A549 (cell line): ENCODE measurements around the gene PPME1. TPM values are rescaled to one million over a fixed set of nuclear protein-coding genes. Genes with fewer than 3 reads are reported as not detected.

Experiments
- ATAC-seq, 2 experiments: fragments of 200-7000 bp in 1 of 2; fragments of >200 bp in 1 of 2; cut with Nextera tagmentation in 1 of 2; cut with Tn5 transposase in 1 of 2; 3 replicates each; pipeline versions ENCODE4 v1.8.0 to v1.9.1; 2018 to 2020; ENCODE audit warnings: mild to moderate bottlenecking in 1 of 2, moderate library complexity in 1 of 2
- CTCF ChIA-PET: fragments of 300-600 bp; sonication (Branson Sonifier 250); formaldehyde crosslinking; extraction: SDS; loops from one replicate; lab custom pipeline; 2021; ENCODE audit warnings: antibody characterized with exemption, inconsistent platforms; lab: Yijun Ruan, JAX
- POLR2A ChIA-PET: fragments of 350-600 bp; formaldehyde crosslinking; extraction: SDS; loops from one replicate; lab custom pipeline; 2021; ENCODE audit warnings: antibody characterized with exemption, inconsistent platforms; lab: Yijun Ruan, JAX
- DNase-seq, 2 experiments: peaks; one replicate each; pipeline versions ENCODE4 v3.0.0 to v3.0.0-alpha.2; 2011 to 2016; ENCODE audit warnings: low read depth in 1 of 2, low spot score in 1 of 2
- FAIRE-seq: peaks from 2 replicates; lab custom pipeline; 2011; peaks lifted over from hg19 to GRCh38; lab: Jason Lieb, UNC
- H3K27ac ChIP-seq, 2 experiments: fragments of >200 bp; sonication (Bioruptor Twin); formaldehyde crosslinking; 3 replicates each; pipeline ENCODE4 v1.5.1; 2016 to 2017
- H3K4me1 ChIP-seq: fragments of >200 bp; sonication (Bioruptor Twin); formaldehyde crosslinking; 3 replicates; pipeline ENCODE4 v1.6.1; 2016
- H3K4me2 ChIP-seq: fragments of >200 bp; sonication (Bioruptor Twin); formaldehyde crosslinking; 3 replicates; pipeline ENCODE4 v1.6.1; 2016
- H3K4me3 ChIP-seq: fragments of >200 bp; sonication (Bioruptor Twin); formaldehyde crosslinking; 3 replicates; pipeline ENCODE4 v1.5.1; 2016
- H3K9me3 ChIP-seq: fragments of >200 bp; sonication (Bioruptor Twin); formaldehyde crosslinking; 3 replicates; pipeline ENCODE4 v1.6.1; 2016
- CBX8 ChIP-seq: fragments of 200-600 bp; sonication (generic); IDR thresholded peaks from 2 replicates; pipeline ENCODE4 v1.6.1; 2016
- CEBPB ChIP-seq, 2 experiments: fragments of >200 bp in 1 of 2; sonication (Bioruptor Twin) in 1 of 2; formaldehyde crosslinking in 1 of 2; IDR thresholded peaks; 2 replicates each; pipeline ENCODE4 v1.6.1; 2012 to 2016
- CHD2 ChIP-seq: fragments of 150-350 bp; IDR thresholded peaks from 2 replicates; pipeline ENCODE4 v1.6.1; 2014; ENCODE audit warnings: low read length; ENCODE audit not compliant: partially characterized antibody
- CHD4 ChIP-seq: fragments of 200-600 bp; sonication (generic); IDR thresholded peaks from 2 replicates; pipeline ENCODE4 v1.6.1; 2016; ENCODE audit warnings: antibody characterized with exemption, mild to moderate bottlenecking, borderline replicate concordance
- EHF ChIP-seq: fragments of 250-450 bp; sonication (Bioruptor Pico); IDR thresholded peaks from 2 replicates; pipeline ENCODE4 v1.5.0; 2020; ENCODE audit warnings: mild to moderate bottlenecking
- EHMT2 ChIP-seq: fragments of 200-600 bp; sonication (generic); IDR thresholded peaks from 2 replicates; pipeline ENCODE4 v1.6.1; 2016; ENCODE audit warnings: antibody characterized with exemption, low read depth, mild to moderate bottlenecking, moderate library complexity
- EP300 ChIP-seq, 2 experiments: fragments of >200 bp; sonication (Bioruptor Twin); formaldehyde crosslinking; IDR thresholded peaks; 2 replicates in 1 of 2; 3 replicates in 1 of 2; pipeline ENCODE4 v1.6.1; 2016 to 2017
- ESRRA ChIP-seq: fragments of 150-350 bp; IDR thresholded peaks from 2 replicates; pipeline ENCODE4 v1.6.1; 2014; ENCODE audit warnings: mild to moderate bottlenecking, low read length, borderline replicate concordance
- HDAC2 ChIP-seq: fragments of 200-600 bp; sonication (generic); IDR thresholded peaks from 2 replicates; pipeline ENCODE4 v1.6.1; 2016
- HEYL ChIP-seq: fragments of 250-450 bp; sonication (Bioruptor Pico); IDR thresholded peaks from 2 replicates; pipeline ENCODE4 v1.8.0; 2021; ENCODE audit warnings: mild to moderate bottlenecking, moderate library complexity
- JUNB ChIP-seq: fragments of >200 bp; sonication (Bioruptor Twin); formaldehyde crosslinking; IDR thresholded peaks from 2 replicates; pipeline ENCODE4 v1.6.1; 2016
- MAFK ChIP-seq: fragments of 450-650 bp; IDR thresholded peaks from 2 replicates; pipeline ENCODE4 v1.6.1; 2014; ENCODE audit not compliant: partially characterized antibody
- MAZ ChIP-seq: fragments of 150-350 bp; IDR thresholded peaks from 2 replicates; pipeline ENCODE4 v1.6.1; 2014; ENCODE audit warnings: antibody characterized with exemption, low read depth, low read length, borderline replicate concordance
- MYC ChIP-seq: IDR thresholded peaks from 2 replicates; pipeline ENCODE4 v1.6.1; 2012; ENCODE audit warnings: mild to moderate bottlenecking, inconsistent platforms, low read length, improper control_type of control experiment, borderline replicate concordance
- NR3C1 ChIP-seq: fragments of >200 bp; sonication (Bioruptor Twin); formaldehyde crosslinking; IDR thresholded peaks from 3 replicates; pipeline ENCODE4 v1.6.1; 2017
- PHF8 ChIP-seq: fragments of 200-600 bp; sonication (generic); IDR thresholded peaks from 2 replicates; pipeline ENCODE4 v1.6.1; 2016; ENCODE audit warnings: low read depth, mild to moderate bottlenecking, antibody characterized with exemption, moderate library complexity, borderline replicate concordance
- POLR2A ChIP-seq: IDR thresholded peaks from 2 replicates; pipeline ENCODE4 v1.6.1; 2012; ENCODE audit warnings: mild to moderate bottlenecking, low read length
- RCOR1 ChIP-seq: fragments of 150-350 bp; IDR thresholded peaks from 2 replicates; pipeline ENCODE4 v1.6.1; 2014; ENCODE audit warnings: antibody characterized with exemption, low read length, low read depth
- RFX5 ChIP-seq: fragments of 450-650 bp; IDR thresholded peaks from 2 replicates; pipeline ENCODE4 v1.7.1; 2014; ENCODE audit warnings: antibody characterized with exemption, mild to moderate bottlenecking, moderate library complexity
- RNF2 ChIP-seq: fragments of 200-600 bp; sonication (generic); IDR thresholded peaks from 2 replicates; pipeline ENCODE4 v1.6.1; 2016; ENCODE audit warnings: low read depth, mild to moderate bottlenecking, antibody characterized with exemption, moderate library complexity, borderline replicate concordance
- SMC3 ChIP-seq: fragments of >200 bp; sonication (Bioruptor Twin); formaldehyde crosslinking; IDR thresholded peaks from 3 replicates; pipeline ENCODE4 v1.6.1; 2018; ENCODE audit warnings: inconsistent platforms
- SREBF2 ChIP-seq: fragments of 450-650 bp; IDR thresholded peaks from 2 replicates; pipeline ENCODE4 v1.6.1; 2014; ENCODE audit warnings: mild to moderate bottlenecking, moderate library complexity
- TP53 ChIP-seq: fragments of 250-450 bp; sonication (Bioruptor Pico); IDR thresholded peaks from 2 replicates; pipeline ENCODE4 v1.5.0; 2021; ENCODE audit warnings: mild to moderate bottlenecking, moderate library complexity
- ZFP36 ChIP-seq: fragments of 450-650 bp; IDR thresholded peaks from 2 replicates; pipeline ENCODE4 v1.6.1; 2014; ENCODE audit warnings: borderline replicate concordance; ENCODE audit not compliant: partially characterized antibody
- ZNF302 ChIP-seq: fragments of 250-450 bp; sonication (Bioruptor Pico); IDR thresholded peaks from 2 replicates; pipeline ENCODE4 v1.9.0; 2021; ENCODE audit warnings: inconsistent platforms, mild to moderate bottlenecking, moderate library complexity
- ZSCAN20 ChIP-seq: fragments of 250-450 bp; sonication (Bioruptor Pico); IDR thresholded peaks from 2 replicates; pipeline ENCODE4 v1.8.0; 2022; ENCODE audit warnings: mild to moderate bottlenecking, moderate library complexity
- WGBS: methylation state at CpG from one replicate; pipeline ENCODE4 v1.1.6; 2017; ENCODE audit errors: missing lambda C conversion rate; 5-methylcytosine and 5-hydroxymethylcytosine counted together
- polyA plus RNA-seq, 4 experiments: library from polyadenylated mRNA; depleted of rRNA in 3 of 4; stranded (reverse); fragments of >200 nt; fragmentation: RNase III in 1 of 4; extraction: RNeasy Plus Mini Kit Qiagen cat#74134 plus additional on column Dnase treatment in 1 of 4; gene quantifications; 2 replicates in 3 of 4; 3 replicates in 1 of 4; pipeline ENCODE4 v1.2.3, GENCODE V29; 2011 to 2017
- TF ChIP-seq, protein P1 (sequence below): fragments of 250-450 bp; sonication (Bioruptor Pico); IDR thresholded peaks from 2 replicates; pipeline ENCODE4 v1.5.0; 2021; ENCODE audit warnings: mild to moderate bottlenecking, moderate library complexity, borderline replicate concordance
- TF ChIP-seq, protein P2 (sequence below): fragments of >200 bp; sonication (Bioruptor Twin); formaldehyde crosslinking; IDR thresholded peaks from 3 replicates; pipeline ENCODE4 v1.5.1; 2016
- TF ChIP-seq, protein P3 (sequence below): IDR thresholded peaks from 2 replicates; pipeline ENCODE4 v1.6.1; 2012; ENCODE audit warnings: low read depth, borderline replicate concordance
- TF ChIP-seq, protein P4 (sequence below): fragments of 450-650 bp; IDR thresholded peaks from 2 replicates; pipeline ENCODE4 v1.6.1; 2014; ENCODE audit warnings: antibody characterized with exemption
- TF ChIP-seq, protein P5 (sequence below): fragments of 250-450 bp; sonication (Bioruptor Pico); IDR thresholded peaks from 2 replicates; pipeline ENCODE4 v1.5.0; 2020; ENCODE audit warnings: low read depth, mild to moderate bottlenecking, moderate library complexity

Gene PPME1
- polyA plus RNA-seq, 2 of the 4 experiments (the other 2 are of a cell fraction) = 82.6 to 89.8 TPM

DNA sequence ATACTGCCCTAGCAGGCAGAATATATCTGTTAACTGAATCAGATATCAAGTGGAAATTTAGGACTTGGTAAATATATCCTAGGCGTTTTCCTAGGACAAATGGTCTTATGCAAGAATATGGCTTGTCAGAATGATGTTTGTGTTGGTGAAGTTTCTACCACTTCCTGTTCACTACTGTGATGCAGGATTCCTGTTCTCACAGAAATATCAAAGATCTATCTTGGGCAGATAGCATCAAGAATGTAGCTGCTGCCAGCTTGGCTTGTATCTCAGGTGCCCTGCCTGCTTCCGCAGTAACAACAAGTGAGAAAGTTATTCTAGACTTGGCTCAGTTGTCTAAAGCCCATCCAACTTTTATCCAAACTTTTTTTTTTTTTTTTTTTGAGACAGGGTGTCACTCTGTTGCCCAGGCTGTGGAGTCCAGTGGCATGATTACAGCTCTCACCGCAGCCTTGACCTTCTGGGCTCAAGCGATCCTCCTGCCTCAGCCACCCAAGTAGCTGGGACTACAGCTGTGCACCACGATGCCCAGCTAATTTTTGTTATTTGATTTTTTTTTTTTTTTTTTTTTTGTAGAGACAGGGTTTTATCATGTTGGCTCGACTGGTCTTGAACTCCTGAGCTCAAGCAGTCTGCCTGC lies 61.3 kb downstream of the PPME1 start:
- no peak overlapping the region for H3K4me2 ChIP-seq
- H3K4me1 ChIP-seq = no peaks in the 10 kb centered on the region
- H3K4me3 ChIP-seq = no peak overlapping the region
- CTCF ChIA-PET = interaction anchor here (0.6 to 1.1 kb wide), 3 partner anchors 13 to 401 kb away, joined by 3 to 4 read pairs (median 3); no protein-coding TSS in a partner anchor
- TF ChIP-seq SMC3 (no peak), CBX8 (no peak), PHF8 (no peak), ESRRA (no peak), MYC (no peak), NR3C1 (no peak), SREBF2 (no peak), RCOR1 (no peak), EP300 (IDR thresholded peaks at IDR 0.05) (no peak), TP53 (CRISPR knock-in tag) (no peak)
- TF ChIP-seq, protein P1, sequence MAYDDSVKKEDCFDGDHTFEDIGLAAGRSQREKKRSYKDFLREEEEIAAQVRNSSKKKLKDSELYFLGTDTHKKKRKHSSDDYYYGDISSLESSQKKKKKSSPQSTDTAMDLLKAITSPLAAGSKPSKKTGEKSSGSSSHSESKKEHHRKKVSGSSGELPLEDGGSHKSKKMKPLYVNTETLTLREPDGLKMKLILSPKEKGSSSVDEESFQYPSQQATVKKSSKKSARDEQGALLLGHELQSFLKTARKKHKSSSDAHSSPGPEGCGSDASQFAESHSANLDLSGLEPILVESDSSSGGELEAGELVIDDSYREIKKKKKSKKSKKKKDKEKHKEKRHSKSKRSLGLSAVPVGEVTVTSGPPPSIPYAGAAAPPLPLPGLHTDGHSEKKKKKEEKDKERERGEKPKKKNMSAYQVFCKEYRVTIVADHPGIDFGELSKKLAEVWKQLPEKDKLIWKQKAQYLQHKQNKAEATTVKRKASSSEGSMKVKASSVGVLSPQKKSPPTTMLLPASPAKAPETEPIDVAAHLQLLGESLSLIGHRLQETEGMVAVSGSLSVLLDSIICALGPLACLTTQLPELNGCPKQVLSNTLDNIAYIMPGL (CRISPR knock-in tag) = no peak
- TF ChIP-seq, protein P2, sequence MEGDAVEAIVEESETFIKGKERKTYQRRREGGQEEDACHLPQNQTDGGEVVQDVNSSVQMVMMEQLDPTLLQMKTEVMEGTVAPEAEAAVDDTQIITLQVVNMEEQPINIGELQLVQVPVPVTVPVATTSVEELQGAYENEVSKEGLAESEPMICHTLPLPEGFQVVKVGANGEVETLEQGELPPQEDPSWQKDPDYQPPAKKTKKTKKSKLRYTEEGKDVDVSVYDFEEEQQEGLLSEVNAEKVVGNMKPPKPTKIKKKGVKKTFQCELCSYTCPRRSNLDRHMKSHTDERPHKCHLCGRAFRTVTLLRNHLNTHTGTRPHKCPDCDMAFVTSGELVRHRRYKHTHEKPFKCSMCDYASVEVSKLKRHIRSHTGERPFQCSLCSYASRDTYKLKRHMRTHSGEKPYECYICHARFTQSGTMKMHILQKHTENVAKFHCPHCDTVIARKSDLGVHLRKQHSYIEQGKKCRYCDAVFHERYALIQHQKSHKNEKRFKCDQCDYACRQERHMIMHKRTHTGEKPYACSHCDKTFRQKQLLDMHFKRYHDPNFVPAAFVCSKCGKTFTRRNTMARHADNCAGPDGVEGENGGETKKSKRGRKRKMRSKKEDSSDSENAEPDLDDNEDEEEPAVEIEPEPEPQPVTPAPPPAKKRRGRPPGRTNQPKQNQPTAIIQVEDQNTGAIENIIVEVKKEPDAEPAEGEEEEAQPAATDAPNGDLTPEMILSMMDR = no peak
- DNase-seq (no peak), FAIRE-seq (no peak), ATAC-seq (no peak)
- POLR2A ChIA-PET = no interaction called here
- 84% methylated on average over 6 of the region's 6 CpGs for WGBS
- no peak overlapping the region for H3K27ac ChIP-seq
- H3K9me3 ChIP-seq = no peaks in the 10 kb centered on the region

DNA sequence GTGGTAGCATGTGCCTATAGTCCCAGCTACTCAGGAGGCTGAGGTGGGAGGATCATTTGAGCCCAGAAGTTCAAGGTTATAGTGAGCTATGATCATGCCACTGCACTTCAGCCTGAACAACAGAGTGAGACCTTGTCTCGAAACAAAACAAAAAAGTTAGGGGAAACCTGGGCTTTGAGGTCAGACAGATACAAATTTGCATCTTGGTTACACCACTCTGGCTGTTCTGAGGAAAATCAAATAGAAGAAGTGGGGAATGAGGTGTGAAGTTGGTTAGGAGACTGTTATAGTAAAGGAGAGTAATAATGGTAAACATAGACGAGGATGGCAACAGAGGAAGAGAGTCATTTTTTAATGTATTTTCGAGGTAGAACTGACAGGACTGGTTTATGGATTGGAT lies 62.6 kb downstream of the PPME1 start:
- H3K4me3 ChIP-seq = no peak overlapping the region
- ATAC-seq (no peak), FAIRE-seq (no peak)
- CTCF ChIA-PET = no interaction called here
- no peak for TF ChIP-seq MAZ
- TF ChIP-seq EHMT2 = no peak
- TF ChIP-seq ZSCAN20 (CRISPR knock-in tag) = no peak
- no peak for TF ChIP-seq CEBPB (IDR thresholded peaks at IDR 0.05)
- TF ChIP-seq, all 56 proteins: peak for 0
- no peak for DNase-seq
- no peak overlapping the region for H3K27ac ChIP-seq
- H3K4me2 ChIP-seq = no peak overlapping the region
- no peaks in the 10 kb centered on the region for H3K4me1 ChIP-seq
- WGBS = 91% methylated on average over 3 of the region's 3 CpGs
- no peaks in the 10 kb centered on the region for H3K9me3 ChIP-seq
- POLR2A ChIA-PET = no interaction called here

DNA sequence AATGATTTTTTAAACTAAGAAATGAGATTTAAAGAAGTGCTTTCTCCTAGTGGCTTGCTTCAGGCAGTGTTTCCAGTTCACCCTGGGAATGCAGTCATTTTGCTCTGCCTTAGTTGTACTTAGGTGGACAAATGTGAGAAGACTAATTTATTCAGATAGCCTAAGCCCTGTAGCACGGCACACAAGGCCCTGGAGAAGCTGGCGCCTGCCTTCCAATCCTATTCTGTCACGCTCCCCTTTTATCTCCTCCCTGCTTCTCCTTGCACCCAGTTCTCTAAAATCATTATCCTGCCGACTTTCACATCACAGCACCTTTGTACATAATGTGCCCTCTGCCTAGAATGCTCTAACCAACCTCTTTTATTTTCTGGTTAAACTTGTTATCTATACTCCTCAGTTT lies 64.0 kb downstream of the PPME1 start:
- ATAC-seq (no peak), FAIRE-seq (no peak), DNase-seq (no peak)
- WGBS = 93% methylated on average over 4 of the region's 4 CpGs
- Histone ChIP-seq H3K27ac (no peak overlapping the region), H3K4me3 (no peak overlapping the region), H3K9me3 (no peaks in the 10 kb centered on the region), H3K4me2 (no peak overlapping the region), H3K4me1 (no peaks in the 10 kb centered on the region)
- TF ChIP-seq RFX5 = no peak
- no peak for TF ChIP-seq HDAC2
- no peak for TF ChIP-seq MAFK
- no peak for TF ChIP-seq EHF (CRISPR knock-in tag)
- no peak for TF ChIP-seq CBX8
- TF ChIP-seq RNF2 = no peak
- TF ChIP-seq, protein P3, sequence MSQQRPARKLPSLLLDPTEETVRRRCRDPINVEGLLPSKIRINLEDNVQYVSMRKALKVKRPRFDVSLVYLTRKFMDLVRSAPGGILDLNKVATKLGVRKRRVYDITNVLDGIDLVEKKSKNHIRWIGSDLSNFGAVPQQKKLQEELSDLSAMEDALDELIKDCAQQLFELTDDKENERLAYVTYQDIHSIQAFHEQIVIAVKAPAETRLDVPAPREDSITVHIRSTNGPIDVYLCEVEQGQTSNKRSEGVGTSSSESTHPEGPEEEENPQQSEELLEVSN = no peak
- TF ChIP-seq ZNF302 (CRISPR knock-in tag) = no peak
- TF ChIP-seq HEYL (CRISPR knock-in tag) = no peak
- TF ChIP-seq CHD4 = no peak
- no peak for TF ChIP-seq POLR2A
- TF ChIP-seq JUNB = no peak
- no peak for TF ChIP-seq ZFP36
- TF ChIP-seq, protein P4, sequence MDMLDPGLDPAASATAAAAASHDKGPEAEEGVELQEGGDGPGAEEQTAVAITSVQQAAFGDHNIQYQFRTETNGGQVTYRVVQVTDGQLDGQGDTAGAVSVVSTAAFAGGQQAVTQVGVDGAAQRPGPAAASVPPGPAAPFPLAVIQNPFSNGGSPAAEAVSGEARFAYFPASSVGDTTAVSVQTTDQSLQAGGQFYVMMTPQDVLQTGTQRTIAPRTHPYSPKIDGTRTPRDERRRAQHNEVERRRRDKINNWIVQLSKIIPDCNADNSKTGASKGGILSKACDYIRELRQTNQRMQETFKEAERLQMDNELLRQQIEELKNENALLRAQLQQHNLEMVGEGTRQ = no peak
- TF ChIP-seq, protein P5, sequence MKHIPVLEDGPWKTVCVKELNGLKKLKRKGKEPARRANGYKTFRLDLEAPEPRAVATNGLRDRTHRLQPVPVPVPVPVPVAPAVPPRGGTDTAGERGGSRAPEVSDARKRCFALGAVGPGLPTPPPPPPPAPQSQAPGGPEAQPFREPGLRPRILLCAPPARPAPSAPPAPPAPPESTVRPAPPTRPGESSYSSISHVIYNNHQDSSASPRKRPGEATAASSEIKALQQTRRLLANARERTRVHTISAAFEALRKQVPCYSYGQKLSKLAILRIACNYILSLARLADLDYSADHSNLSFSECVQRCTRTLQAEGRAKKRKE = no peak
- TF ChIP-seq CHD2 = no peak
- ChIA-PET POLR2A (no interaction called here), CTCF (interaction anchor here (0.6 kb wide), 1 partner anchor 181 kb away, joined by 4 read pairs; no protein-coding TSS in a partner anchor)
